NCI-H1694 (cell line): ENCODE results near the gene PAQR6.

Experiments
- DNase-seq: peaks from one replicate; lab custom pipeline; 2025; lab: John Stamatoyannopoulos, UW

PAQR6 gene

DNA sequence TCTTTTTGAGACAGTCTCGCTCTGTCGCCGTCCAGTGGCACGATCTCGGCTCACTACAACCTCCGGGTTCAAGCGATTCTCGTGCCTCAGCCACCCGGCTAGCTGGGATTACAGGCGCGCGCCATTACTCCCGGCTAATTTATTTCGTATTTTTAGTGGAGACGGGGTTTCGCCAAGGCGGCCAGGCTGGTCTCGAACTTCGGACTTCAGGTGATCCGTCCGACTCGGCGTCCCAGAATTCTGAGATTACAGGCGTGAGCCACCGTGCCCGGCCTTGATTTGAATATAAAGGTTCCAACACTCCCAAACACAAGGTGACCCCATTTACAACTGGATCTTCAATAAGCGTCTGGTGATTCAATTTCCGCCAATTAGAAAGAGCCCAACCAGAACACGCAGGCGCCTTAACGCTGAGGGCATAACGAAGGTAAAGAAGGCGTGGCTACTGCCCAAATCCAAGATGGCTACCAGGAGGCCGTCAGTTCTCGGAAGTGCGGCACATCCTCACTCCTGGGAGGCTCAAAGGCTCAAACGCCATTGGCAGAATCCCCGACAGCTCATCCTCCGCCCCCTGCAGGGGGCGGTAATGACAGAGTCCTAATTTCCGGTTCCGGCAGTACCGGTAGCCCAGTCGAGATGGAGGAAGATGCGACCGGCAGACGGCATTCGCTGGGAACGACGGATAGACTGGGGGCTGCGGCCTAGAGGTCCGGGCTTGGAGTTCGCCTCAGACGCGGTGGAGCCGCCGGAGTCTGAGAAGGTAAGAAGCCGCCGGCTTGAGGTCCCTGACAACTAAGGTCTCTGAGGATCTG, 54.2 kb downstream of the PAQR6 start, which contains the start of gene SLC25A44:
SLC25A44 (plus strand) TSS at position 617 of the 812 bp plus-strand sequence. CDS start 5,744 bp downstream, outside the sequence.
- DNase-seq: peak; percentile 100
